ENCODE measurements around the gene TMEM116.

TMEM116 gene

GRCh38 chr12:111887926-111888745 is 124.8 kb downstream of the TMEM116 start:
- DNase-seq, result no peak

DNA sequence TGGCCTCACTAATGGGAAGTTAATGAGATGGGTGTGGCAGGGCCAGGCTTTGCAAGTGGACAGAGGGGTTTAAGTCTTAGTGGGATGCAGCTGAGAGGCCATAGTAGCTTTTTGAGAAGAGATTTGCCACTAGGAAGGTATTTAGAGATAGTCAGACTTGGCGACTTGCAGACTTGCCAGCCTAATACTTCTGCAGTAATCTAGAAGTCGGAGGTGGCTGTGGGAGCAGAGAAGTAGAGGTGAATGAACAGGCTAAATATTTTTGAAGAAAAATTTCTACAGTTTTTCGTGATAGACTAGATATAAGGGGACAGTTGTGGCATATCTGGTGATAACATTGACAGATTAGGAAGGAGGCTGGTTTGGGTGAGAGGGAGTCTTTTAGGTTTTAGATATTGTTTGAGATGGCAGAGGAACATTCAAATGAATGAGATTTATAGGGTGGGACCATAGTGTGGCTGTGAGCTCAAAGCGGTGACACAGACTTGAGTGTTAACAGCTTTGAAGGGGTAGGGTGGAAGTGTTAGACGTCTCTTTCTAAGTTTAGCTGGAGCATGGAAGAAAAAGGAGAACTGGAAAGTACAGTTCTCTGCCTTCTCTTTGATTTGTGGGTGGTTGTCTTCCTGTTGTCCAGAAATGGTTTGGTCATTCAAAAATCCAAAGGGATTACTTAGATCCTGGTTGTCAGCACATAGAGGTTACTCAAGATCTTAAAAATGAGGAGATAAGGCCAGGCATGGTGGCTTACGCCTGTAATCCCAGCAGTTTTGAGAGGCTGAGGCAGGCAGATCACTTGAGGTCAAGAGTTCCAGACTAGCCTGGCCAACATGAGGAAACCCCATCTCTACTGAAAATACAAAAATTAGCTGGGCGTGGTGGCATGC is 126.1 kb downstream of the TMEM116 start:
- DNase-seq, result no peak

GRCh38 chr12:111881716-111882115 is 131.2 kb downstream of the TMEM116 start:
- DNase-seq, result no peak

Measured in activated naive CD4-positive, alpha-beta T cell (primary cell).